Kidney capillary endothelial cell (primary cell): ENCODE measurements around the gene FICD.
A peak's percentile ranks its signal among the peaks of the same experiment; 100 is the strongest.
"Not testable (repeated sequence)": the region's sequence is repeated elsewhere in the genome, so short reads cannot be mapped to it uniquely, and the experiment has no call there.

ENCODE experiments used
- DNase-seq: peaks from one replicate; pipeline ENCODE4 v3.0.0-alpha.2; 2018; ENCODE audit warnings: low spot score

Gene FICD

GRCh38 chr12:108514973-108515814 is at the start of gene FICD:
Gene FICD (plus strand): TSS chr12:108515277. CDS start chr12:108516973, 1,696 bp downstream.
- peak; percentile 95 for DNase-seq

- no peak for DNase-seq
Measured at GRCh38 chr12:108465417-108465816, 49.7 kb upstream of the FICD start.

GRCh38 chr12:108468196-108468968 is 46.7 kb upstream of the FICD start:
- DNase-seq = peak; percentile 51

GRCh38 chr12:108473400-108474055 is 41.5 kb upstream of the FICD start:
- no peak for DNase-seq

- DNase-seq = no peak
Measured at GRCh38 chr12:108475396-108475795, 39.7 kb upstream of the FICD start.

GRCh38 chr12:108477055-108477880 is 37.8 kb upstream of the FICD start:
- DNase-seq = no peak

GRCh38 chr12:108477881-108478259 is 37.2 kb upstream of the FICD start:
- no peak for DNase-seq

GRCh38 chr12:108478611-108479206 is 36.4 kb upstream of the FICD start:
- DNase-seq = no peak

- DNase-seq = no peak
Measured at GRCh38 chr12:108479364-108480070, 35.6 kb upstream of the FICD start.

- peak; percentile 36 for DNase-seq
Measured at GRCh38 chr12:108482717-108483212, 32.3 kb upstream of the FICD start.

- DNase-seq = no peak
Measured at GRCh38 chr12:108483213-108484059, 31.6 kb upstream of the FICD start.

- no peak for DNase-seq
Measured at GRCh38 chr12:108484431-108484830, 30.6 kb upstream of the FICD start.

GRCh38 chr12:108484845-108485244 is 30.2 kb upstream of the FICD start:
- no peak for DNase-seq

GRCh38 chr12:108485371-108485770 is 29.7 kb upstream of the FICD start:
- not testable (repeated sequence) for DNase-seq

GRCh38 chr12:108487029-108487428 is 28.0 kb upstream of the FICD start:
- not testable (repeated sequence) for DNase-seq

- no peak for DNase-seq
Measured at GRCh38 chr12:108491256-108491655, 23.8 kb upstream of the FICD start.

GRCh38 chr12:108495054-108495453 is 20.0 kb upstream of the FICD start:
- peak; percentile 53 for DNase-seq

GRCh38 chr12:108495823-108496579 is 19.1 kb upstream of the FICD start:
- no peak for DNase-seq

- DNase-seq = no peak
Measured at GRCh38 chr12:108498136-108498535, 16.9 kb upstream of the FICD start.
